GM19193 (cell line): ENCODE measurements around the gene APBA1.

Experiments used
- POLR2A ChIP-seq: IDR thresholded peaks from 4 replicates; pipeline ENCODE4 v1.6.1; 2011; ENCODE audit not compliant: insufficient read depth, insufficient read length; ENCODE audit errors: extremely low read depth

APBA1 gene

GRCh38 chr9:69627281-69627680 is 44.9 kb downstream of the APBA1 start:
- TF ChIP-seq POLR2A = no peak

- no peak for TF ChIP-seq POLR2A
Observed at GRCh38 chr9:69623276-69623675, 48.9 kb downstream of the APBA1 start.

- no peak for TF ChIP-seq POLR2A
Observed at GRCh38 chr9:69622676-69623075, 49.5 kb downstream of the APBA1 start.

- no peak for TF ChIP-seq POLR2A
Observed at GRCh38 chr9:69621730-69622460, 50.3 kb downstream of the APBA1 start.

GRCh38 chr9:69620731-69621130 is 51.4 kb downstream of the APBA1 start:
- TF ChIP-seq POLR2A = no peak

- no peak for TF ChIP-seq POLR2A
Observed at GRCh38 chr9:69619233-69619632, 52.9 kb downstream of the APBA1 start.

- no peak for TF ChIP-seq POLR2A
Observed at GRCh38 chr9:69617006-69617405, 55.2 kb downstream of the APBA1 start.

GRCh38 chr9:69615880-69616279 is 56.3 kb downstream of the APBA1 start:
- no peak for TF ChIP-seq POLR2A

GRCh38 chr9:69611221-69611620 is 61.0 kb downstream of the APBA1 start:
- TF ChIP-seq POLR2A = no peak

- TF ChIP-seq POLR2A = no peak
Observed at GRCh38 chr9:69609156-69609555, 63.0 kb downstream of the APBA1 start.

GRCh38 chr9:69606089-69606488 is 66.1 kb downstream of the APBA1 start:
- TF ChIP-seq POLR2A = no peak

GRCh38 chr9:69605406-69605805 is 66.8 kb downstream of the APBA1 start:
- TF ChIP-seq POLR2A = no peak

- no peak for TF ChIP-seq POLR2A
Observed at GRCh38 chr9:69604568-69605219, 67.5 kb downstream of the APBA1 start.

- TF ChIP-seq POLR2A = no peak
Observed at GRCh38 chr9:69603656-69604055, 68.5 kb downstream of the APBA1 start.

- TF ChIP-seq POLR2A = no peak
Observed at GRCh38 chr9:69602773-69603172, 69.4 kb downstream of the APBA1 start.

GRCh38 chr9:69601698-69602097 is 70.5 kb downstream of the APBA1 start:
- no peak for TF ChIP-seq POLR2A

GRCh38 chr9:69600314-69601047 is 71.7 kb downstream of the APBA1 start:
- TF ChIP-seq POLR2A = no peak
